ENCODE results near the gene TRPV5.

DNA sequence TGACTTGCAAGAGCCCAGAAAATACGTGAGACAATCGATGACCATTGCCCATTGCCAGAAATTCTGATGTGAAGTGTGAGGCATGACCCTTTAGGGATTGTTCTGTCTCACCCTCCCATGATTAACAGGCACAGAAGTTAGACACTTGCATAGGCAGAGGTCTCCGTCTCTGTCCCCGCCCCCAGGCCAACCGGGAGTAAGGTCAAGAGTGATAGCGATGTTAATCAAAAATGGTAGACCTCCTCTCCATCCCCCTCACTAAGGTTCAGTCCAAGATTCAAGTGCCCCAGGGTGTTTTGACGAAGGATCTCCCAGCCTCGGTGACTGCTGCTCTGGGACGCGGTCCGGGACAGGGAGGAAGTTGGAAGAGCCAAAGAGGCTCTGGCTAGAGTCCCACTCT, 25.3 kb downstream of the TRPV5 start:
- no peak for TF ChIP-seq CTCF (IDR thresholded peaks at IDR 0.05; ENCODE audit: low read depth, low read length, missing input control)
- TF ChIP-seq JUND (IDR thresholded peaks at IDR 0.05), result no peak
- no peak for TF ChIP-seq GABPA (IDR thresholded peaks at IDR 0.05 in 1 of 2, conservative IDR thresholded peaks at IDR 0.05 in 1 of 2)
- TF ChIP-seq YY1 (IDR thresholded peaks at IDR 0.05), result no peak
- no peak for TF ChIP-seq ATF3 (IDR thresholded peaks at IDR 0.05)

Data from liver (tissue), 3 donors.